ENCODE results near the gene PEAK1.

The PEAK1 gene

DNA sequence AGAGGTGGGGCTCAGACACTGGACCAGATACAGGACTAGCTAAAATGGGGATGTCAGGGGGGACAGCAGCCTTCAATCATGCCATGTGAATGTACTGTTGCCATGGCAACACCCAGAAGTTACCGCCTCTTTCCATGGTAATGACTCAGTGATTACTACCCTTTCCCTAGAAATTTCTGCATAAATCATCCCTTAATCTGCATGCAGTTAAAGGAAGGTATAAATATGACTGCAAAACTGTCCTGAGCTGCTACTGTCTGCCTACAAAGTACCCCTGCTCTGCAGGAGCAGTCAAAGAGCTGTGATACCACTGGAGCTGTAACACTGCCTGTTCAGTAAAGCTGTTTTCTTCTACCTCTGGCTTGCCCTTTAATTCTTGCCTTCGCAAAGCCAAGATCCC is 168.2 kb downstream of the PEAK1 start:
- H3K4me3 ChIP-seq (replicated peaks; ENCODE audit: low read depth, low read length) = no peak overlapping the region
- no peak for DNase-seq (ENCODE audit: extremely low read depth, insufficient read length)

GRCh38 chr15:77247116-77247515 is 172.8 kb downstream of the PEAK1 start:
- H3K4me3 ChIP-seq (replicated peaks; ENCODE audit: low read depth, low read length) = no peak overlapping the region
- no peaks in the 10 kb centered on the region for H3K36me3 ChIP-seq (ENCODE audit: control insufficient read depth, insufficient read depth, low read length)
- DNase-seq (ENCODE audit: extremely low read depth, insufficient read length) = no peak
- TF ChIP-seq, protein P1, sequence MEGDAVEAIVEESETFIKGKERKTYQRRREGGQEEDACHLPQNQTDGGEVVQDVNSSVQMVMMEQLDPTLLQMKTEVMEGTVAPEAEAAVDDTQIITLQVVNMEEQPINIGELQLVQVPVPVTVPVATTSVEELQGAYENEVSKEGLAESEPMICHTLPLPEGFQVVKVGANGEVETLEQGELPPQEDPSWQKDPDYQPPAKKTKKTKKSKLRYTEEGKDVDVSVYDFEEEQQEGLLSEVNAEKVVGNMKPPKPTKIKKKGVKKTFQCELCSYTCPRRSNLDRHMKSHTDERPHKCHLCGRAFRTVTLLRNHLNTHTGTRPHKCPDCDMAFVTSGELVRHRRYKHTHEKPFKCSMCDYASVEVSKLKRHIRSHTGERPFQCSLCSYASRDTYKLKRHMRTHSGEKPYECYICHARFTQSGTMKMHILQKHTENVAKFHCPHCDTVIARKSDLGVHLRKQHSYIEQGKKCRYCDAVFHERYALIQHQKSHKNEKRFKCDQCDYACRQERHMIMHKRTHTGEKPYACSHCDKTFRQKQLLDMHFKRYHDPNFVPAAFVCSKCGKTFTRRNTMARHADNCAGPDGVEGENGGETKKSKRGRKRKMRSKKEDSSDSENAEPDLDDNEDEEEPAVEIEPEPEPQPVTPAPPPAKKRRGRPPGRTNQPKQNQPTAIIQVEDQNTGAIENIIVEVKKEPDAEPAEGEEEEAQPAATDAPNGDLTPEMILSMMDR (IDR thresholded peaks at IDR 0.05; ENCODE audit: insufficient read depth, low read length, poor library complexity, severe bottlenecking) = no peak
- H3K27me3 ChIP-seq (replicated peaks; ENCODE audit: control insufficient read depth, insufficient read depth, low read length) = no peaks in the 10 kb centered on the region

More for the DNA sequence above, 168.2 kb downstream of the PEAK1 start:
- H3K27me3 ChIP-seq (replicated peaks; ENCODE audit: control insufficient read depth, insufficient read depth, low read length) = no peaks in the 10 kb centered on the region
- no peaks in the 10 kb centered on the region for H3K36me3 ChIP-seq (ENCODE audit: control insufficient read depth, insufficient read depth, low read length)
- TF ChIP-seq, protein P1 (IDR thresholded peaks at IDR 0.05; ENCODE audit: insufficient read depth, low read length, poor library complexity, severe bottlenecking) = no peak

DNA sequence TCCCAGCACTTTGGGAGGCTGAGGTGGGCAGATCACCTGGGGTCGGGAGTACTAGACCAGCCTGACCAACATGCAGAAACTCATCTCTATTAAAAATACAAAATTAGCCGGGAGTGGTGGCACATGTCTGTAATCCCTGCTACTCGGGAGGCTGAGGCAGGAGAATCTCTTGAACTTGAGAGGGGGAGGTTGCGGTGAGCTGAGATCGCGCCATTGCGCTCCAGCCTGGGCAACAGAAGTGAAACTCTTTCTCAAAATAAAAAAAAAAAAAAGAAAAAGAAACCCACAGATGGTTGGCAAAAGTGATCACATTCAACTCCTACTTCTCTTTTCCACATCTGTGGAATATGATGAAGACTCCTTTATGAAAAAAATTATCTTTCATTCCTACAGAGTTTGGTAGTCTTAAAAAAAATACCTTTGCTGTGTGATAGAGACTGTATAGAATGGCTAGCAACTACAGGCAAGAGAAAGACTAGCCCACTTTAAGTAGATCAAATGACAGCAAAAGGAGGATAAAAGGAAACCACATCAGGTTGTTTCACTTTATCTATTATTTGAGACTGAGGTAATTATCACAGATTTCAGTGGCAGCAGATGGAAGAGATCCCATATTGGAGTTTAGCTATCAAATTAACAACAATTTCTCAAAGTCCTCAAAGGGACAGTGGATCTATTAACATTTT is 176.0 kb downstream of the PEAK1 start:
- TF ChIP-seq, protein P1 (IDR thresholded peaks at IDR 0.05; ENCODE audit: insufficient read depth, low read length, poor library complexity, severe bottlenecking) = no peak
- no peak for DNase-seq (ENCODE audit: extremely low read depth, insufficient read length)
- Histone ChIP-seq H3K27me3 (replicated peaks; ENCODE audit: control insufficient read depth, insufficient read depth, low read length) (no peaks in the 10 kb centered on the region), H3K4me3 (replicated peaks; ENCODE audit: low read depth, low read length) (no peak overlapping the region), H3K36me3 (ENCODE audit: control insufficient read depth, insufficient read depth, low read length) (no peaks in the 10 kb centered on the region)

GRCh38 chr15:77243135-77243534 is 176.8 kb downstream of the PEAK1 start:
- H3K4me3 ChIP-seq (replicated peaks; ENCODE audit: low read depth, low read length) = no peak overlapping the region
- TF ChIP-seq, protein P1 (IDR thresholded peaks at IDR 0.05; ENCODE audit: insufficient read depth, low read length, poor library complexity, severe bottlenecking) = no peak
- H3K27me3 ChIP-seq (replicated peaks; ENCODE audit: control insufficient read depth, insufficient read depth, low read length) = no peaks in the 10 kb centered on the region
- DNase-seq (ENCODE audit: extremely low read depth, insufficient read length) = no peak
- H3K36me3 ChIP-seq (ENCODE audit: control insufficient read depth, insufficient read depth, low read length) = no peaks in the 10 kb centered on the region

DNA sequence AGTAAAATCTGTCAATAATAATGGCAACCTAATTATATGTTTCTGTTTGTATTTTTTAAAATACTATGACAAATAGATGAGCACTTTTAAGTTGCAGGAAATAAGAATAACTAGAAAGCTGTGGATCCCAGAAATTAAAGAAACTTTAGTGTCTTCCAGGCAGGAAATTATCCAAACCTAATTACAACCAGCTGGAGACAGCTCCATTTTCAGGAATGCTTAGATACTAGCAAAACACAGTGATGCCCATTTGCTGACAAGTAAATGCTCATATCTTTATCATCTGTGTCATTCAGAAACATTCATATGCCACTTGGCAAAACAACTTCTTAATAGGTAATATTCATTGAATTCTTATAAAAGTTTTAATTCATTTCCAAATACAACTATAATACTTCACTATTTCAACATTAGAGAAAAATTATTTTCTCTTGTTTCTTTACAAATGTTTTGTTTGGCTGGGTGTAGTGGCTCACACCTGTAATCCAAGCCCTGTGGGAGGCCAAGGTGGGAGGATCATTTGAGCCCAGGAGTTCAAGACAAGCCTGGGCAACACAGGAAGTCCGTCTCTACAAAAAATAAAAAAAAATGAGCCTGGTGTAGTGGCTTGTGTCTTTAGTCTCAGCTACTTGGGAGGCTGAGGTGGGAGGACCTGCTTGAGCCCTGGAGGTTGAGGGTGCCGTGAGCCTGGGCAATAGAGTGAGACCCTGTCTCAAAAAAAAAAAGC is 179.9 kb downstream of the PEAK1 start:
- DNase-seq (ENCODE audit: extremely low read depth, insufficient read length) = no peak
- TF ChIP-seq, protein P1 (IDR thresholded peaks at IDR 0.05; ENCODE audit: insufficient read depth, low read length, poor library complexity, severe bottlenecking) = no peak

More for the DNA sequence above, 179.9 kb downstream of the PEAK1 start:
- H3K4me3 ChIP-seq (replicated peaks; ENCODE audit: low read depth, low read length) = no peak overlapping the region
- no peaks in the 10 kb centered on the region for H3K36me3 ChIP-seq (ENCODE audit: control insufficient read depth, insufficient read depth, low read length)
- H3K27me3 ChIP-seq (replicated peaks; ENCODE audit: control insufficient read depth, insufficient read depth, low read length) = no peaks in the 10 kb centered on the region
